Globus pallidus (tissue), 1 donor: ENCODE data around the gene SPAG5.

Experiments
- DNase-seq: peaks from one replicate; pipeline ENCODE4 v3.0.0-alpha.2; 2015; ENCODE audit warnings: low spot score

SPAG5 gene

GRCh38 chr17:28544402-28545140 is 54.3 kb downstream of the SPAG5 start:
- DNase-seq: no peak

DNA sequence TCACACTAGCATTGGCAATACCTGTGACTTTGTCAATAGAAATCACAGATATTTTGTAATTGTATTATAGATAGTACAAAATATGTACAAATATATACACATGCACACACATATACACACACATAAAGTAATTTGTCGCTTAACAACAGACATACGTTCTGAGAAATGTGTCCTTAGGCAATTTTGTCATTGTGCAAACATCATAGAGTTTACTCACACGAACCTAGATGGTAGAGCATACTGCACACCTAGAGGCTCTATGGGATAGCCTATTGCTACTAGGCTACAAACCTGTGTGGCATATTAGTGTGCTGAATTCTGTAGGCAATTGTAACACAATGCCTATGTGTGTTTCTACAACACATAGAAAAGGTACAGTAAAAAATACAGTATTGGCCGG is 57.4 kb downstream of the SPAG5 start:
- DNase-seq: no peak

- no peak for DNase-seq
Measured at GRCh38 chr17:28540231-28540630, 58.6 kb downstream of the SPAG5 start.

DNA sequence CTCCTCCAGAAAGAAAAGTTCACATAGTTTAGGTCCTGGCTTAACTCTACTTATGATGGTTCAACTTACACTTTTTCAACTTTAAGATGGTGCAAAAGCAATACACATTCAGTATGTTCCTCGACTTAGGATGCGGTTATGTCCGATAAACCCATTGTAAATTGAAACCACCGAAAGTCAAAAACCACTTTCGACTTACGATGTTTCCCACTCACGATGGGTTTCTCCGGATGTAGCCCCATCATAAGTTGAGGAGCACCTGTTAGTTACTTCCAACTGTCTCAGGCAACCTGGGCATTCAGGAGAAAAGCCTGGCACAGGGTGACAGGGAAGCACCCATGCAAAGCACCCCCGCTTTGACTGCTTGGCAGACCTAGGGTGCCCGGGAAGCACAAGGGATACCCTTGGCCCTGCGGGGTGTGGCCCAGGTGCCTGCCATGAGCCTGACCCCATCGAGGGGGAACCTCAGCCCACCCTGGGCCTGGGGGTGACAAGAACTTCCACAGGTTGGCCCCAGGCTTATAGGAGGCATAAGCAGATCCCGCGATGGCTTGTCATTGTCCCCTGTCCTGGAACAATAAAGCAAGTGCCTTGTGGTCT is 60.4 kb downstream of the SPAG5 start:
- DNase-seq: no peak

DNA sequence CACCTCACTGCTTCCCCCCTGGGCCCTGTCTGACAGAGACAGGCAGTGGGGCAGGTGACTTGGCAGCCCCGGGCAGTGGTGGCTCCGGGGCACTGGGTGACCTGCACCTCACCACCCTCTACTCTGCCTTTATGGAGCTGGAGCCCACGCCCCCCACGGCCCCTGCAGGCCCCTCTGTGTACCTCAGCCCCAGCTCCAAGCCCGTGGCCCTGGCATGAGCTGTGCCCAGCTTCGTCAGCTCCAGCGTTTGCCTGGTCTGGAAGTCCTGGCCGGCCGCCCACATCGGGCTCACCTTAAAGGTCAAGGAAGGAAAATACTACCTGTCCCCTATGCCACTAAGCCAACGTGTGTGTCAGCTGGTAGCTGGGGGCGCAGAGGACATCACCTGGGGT is 61.6 kb downstream of the SPAG5 start:
- no peak for DNase-seq

DNA sequence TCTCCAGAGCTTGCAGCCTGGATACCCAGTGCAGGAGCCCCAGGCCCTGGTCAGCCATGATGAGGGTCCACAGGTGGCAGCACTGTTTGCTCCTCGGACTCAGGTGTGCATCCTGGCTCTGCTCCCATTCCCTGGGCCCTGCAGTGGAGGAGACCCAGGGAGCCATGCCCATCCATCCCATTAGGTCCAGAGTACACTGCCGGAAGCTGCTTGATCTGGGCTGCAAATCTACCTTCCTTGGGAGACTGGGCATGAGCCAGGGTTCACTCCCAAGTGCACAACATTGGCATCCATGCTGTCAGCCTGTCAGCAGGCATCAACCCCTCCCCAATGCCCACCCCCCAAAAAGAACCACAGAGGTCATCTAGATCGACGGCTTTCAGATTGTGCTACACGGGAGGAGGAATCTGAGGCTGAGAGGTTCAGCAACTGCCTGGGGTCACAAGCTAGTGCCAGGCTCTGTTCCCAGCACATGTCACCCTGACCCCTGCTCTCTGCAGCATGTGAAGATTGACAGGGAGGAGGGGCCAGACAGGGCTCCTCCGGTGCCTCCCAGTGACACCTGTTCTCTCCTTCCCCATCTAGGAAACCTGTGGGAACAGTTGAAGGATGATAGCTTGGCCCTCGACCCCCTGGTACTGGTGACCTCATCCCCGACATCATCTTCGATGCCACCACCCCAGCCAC is 62.1 kb downstream of the SPAG5 start:
- DNase-seq: no peak

GRCh38 chr17:28534740-28535375 is 64.0 kb downstream of the SPAG5 start:
- DNase-seq: no peak

DNA sequence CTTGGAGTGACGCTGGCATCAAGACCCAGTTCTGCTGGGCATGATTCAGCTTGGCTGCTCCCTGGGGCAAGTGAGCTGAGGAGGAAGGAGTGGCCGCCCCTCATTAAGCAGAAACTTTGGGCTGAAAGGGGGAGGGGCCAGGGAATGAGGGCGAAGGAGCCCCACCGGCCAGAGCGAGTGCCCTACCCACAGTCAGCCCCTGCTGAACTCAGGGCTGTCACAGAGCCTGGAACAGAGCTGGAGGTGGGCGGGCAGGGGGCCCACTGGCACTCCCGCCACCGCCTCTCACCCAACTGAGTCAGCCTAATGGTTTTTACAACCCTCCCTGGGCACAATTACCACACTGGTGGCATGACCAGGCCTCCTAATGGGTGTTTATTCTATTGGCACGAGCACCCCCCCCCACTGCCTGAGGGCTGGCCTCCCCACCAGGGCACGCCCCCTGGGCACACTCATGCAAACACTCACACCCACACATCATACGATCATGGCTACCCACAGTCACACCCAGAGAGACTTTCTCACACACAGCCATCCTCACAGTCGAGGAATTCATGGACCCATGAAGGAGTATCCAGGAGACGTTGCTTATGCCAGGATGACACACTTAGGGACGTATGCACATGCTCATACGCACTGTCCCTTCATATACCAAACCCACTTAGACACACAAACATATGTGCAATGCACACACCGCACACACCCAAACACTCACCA is 65.6 kb downstream of the SPAG5 start:
- no peak for DNase-seq

GRCh38 chr17:28532050-28532960 is 66.5 kb downstream of the SPAG5 start:
- DNase-seq: no peak

DNA sequence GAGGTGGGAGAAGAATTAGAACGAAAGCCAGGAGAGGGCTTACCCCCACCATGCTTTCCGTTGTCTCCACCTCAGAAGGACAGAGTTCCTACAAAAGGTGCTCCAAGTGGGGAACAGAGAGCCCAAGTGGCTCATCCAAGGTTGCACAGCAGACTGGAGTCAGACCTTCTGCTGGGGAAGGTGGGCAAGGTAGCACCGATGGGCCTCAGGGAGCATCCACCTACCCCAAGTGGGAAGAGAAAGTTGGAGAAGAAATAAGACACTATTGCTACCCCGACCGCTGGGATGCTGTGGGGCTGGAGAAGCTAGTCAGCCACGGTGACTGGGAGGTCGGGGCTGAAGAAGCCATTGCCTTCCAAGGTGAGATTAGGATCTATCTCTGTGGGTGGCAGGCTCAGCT is 67.9 kb downstream of the SPAG5 start:
- DNase-seq: no peak

- DNase-seq: no peak
Measured at GRCh38 chr17:28530250-28530649, 68.6 kb downstream of the SPAG5 start.

DNA sequence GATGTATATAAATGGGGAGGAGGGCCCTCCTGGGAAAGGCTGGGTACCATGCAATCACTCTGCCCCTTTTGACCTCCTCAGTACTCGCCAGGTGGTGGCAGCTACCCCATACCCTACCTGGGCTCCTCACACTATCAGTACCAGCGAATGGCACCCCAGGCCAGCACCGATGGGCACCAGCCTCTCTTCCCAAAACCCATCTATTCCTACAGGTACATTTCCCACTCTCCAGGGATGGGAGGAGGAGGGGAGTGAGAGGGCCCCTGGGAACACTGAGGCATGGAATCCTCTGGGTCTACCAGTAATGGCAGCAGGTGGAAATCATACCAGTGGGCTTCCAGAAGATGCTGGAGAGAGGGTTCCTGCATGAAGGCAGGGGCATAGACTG is 69.8 kb downstream of the SPAG5 start:
- DNase-seq: no peak

- no peak for DNase-seq
Measured at GRCh38 chr17:28528327-28529012, 70.4 kb downstream of the SPAG5 start.

DNA sequence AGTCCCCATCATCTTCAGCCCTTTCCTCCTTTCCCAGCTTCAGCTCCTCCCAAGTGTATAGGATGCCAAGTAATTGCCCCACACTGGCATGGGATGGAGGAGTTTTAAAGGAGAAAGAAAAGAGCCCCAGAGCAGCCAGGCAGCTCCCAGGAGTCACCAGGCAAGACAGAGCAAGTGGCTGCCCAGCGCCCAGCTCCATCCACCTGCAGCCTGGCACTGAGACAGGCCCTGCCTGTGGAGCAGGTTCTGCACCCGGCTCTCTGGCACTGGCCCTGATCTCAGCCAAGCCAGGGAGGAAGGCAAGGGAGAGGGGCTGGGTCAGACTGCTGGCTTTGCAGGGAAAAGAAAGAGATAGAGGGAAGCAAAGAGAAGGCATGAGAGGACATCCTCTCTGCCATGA is 71.0 kb downstream of the SPAG5 start:
- DNase-seq: no peak
